Measurements from ENCODE around the gene MATN1.

The MATN1 gene

GRCh38 chr1:30757352-30758120, 34.2 kb upstream of the MATN1 start, which contains the start of gene LAPTM5:
Gene LAPTM5, minus strand, starts transcription at chr1:30757774. Its CDS starts 29 bp downstream, at chr1:30757745.
- DNase-seq (ENCODE audit: low read depth in 2 of 2), result no peak

DNA sequence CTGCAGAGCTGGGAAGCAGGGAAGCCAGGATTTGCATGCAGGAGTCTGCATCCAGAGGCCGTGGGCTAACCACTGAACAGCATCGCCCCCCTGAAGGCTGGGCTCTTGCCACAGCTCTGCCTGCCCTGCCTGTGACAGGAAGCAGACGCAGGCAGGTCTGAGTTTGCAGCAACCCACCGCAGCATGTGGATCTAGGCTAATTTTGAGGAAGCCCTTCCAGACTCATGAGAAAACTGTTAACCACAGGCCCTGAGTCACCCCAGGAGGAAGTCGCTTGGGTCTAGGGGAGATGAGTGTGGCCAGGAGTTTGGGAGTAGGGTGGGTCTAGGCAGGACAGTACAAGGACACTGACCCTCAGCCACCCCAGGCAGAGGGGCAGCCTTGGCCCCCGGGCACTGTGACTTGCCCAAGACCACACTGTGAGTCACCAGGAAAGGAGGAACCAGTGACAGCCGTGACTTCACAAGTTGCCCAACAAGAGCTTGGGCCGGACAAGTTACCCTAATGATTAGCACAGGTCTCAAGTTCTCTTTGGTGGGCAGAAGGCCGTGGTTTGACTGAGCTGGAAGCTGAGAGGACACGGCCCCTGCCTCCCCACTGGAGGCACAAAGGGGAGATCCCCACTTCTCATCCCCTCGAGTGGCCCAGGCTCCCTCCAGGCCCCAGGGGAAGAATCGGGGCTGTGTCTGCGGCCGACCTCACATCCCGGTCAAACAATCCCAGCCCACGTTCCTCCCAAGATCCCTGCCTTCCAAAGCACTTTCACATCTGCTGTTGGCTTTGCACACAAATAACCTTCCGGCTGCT, 33.4 kb upstream of the MATN1 start:
- peak in 1 of 2 donors; percentile 39 for DNase-seq (ENCODE audit: low read depth in 2 of 2)

GRCh38 chr1:30756206-30756544, 32.8 kb upstream of the MATN1 start:
- DNase-seq (ENCODE audit: low read depth in 2 of 2), result no peak

- DNase-seq (ENCODE audit: low read depth in 2 of 2), result no peak
Observed at GRCh38 chr1:30755746-30756145, 32.4 kb upstream of the MATN1 start.

- DNase-seq (ENCODE audit: low read depth in 2 of 2), result no peak
Observed at GRCh38 chr1:30755334-30755733, 31.9 kb upstream of the MATN1 start.

DNA sequence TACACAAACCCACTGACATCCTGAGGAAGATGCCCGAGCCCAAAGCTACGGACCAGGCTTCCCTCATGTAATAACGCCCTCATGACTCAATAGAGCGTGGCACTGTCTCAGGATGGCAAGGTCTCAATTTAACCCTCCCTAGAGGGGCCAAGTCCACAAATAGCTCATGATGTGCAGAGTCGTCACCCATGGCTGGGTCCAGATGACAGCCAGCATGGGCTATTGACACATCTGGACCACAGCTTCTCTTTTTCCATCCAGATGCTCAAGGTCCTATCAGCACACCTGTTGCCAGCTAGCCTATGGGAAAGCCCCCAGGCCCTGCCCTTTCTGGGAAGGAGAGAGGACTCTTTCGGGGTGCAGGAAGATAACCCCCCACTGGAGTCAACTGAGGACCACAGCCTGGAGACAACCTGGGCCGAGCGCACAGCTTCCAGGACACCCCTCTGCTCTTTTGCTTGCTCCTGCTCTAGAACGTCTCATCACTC, 31.3 kb upstream of the MATN1 start:
- no peak for DNase-seq (ENCODE audit: low read depth in 2 of 2)

- no peak for DNase-seq (ENCODE audit: low read depth in 2 of 2)
Observed at GRCh38 chr1:30753660-30754123, 30.3 kb upstream of the MATN1 start.

DNA sequence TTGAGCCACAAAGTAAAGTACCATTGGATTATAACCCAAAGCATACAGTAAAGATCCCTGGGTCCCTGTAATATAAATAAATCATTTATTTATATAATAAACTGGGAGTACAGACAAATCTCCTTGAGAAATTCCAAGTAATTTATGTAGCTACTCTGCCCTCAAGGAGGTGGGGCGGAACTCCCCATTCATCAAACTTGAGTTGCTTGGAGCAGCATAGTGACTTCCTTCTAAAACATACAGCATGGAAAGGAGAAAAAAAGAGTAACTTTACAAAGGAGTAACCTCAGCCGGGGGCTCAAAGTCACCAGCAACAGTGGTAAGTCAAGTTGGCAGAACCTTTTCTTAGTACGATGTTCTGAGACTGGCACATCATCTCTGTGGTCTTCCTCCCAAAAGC, 29.7 kb upstream of the MATN1 start:
- DNase-seq (ENCODE audit: low read depth in 2 of 2), result no peak

DNA sequence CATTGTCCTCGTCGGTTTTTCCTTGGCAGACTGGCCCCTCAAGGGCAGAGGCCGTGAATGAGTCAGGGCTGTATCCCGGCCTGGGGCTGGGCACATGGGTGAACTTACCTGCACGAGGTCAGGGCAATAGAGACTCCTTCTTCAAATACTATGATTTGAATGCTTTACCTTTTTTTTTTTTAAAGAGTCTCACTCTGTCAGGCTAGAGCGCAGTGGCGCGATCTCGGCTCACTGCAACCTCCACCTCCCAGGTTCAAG, 29.2 kb upstream of the MATN1 start:
- DNase-seq (ENCODE audit: low read depth in 2 of 2), result no peak

- no peak for DNase-seq (ENCODE audit: low read depth in 2 of 2)
Observed at GRCh38 chr1:30751830-30752650, 28.7 kb upstream of the MATN1 start.

- DNase-seq (ENCODE audit: low read depth in 2 of 2), result no peak
Observed at GRCh38 chr1:30750731-30751291, 27.4 kb upstream of the MATN1 start.

DNA sequence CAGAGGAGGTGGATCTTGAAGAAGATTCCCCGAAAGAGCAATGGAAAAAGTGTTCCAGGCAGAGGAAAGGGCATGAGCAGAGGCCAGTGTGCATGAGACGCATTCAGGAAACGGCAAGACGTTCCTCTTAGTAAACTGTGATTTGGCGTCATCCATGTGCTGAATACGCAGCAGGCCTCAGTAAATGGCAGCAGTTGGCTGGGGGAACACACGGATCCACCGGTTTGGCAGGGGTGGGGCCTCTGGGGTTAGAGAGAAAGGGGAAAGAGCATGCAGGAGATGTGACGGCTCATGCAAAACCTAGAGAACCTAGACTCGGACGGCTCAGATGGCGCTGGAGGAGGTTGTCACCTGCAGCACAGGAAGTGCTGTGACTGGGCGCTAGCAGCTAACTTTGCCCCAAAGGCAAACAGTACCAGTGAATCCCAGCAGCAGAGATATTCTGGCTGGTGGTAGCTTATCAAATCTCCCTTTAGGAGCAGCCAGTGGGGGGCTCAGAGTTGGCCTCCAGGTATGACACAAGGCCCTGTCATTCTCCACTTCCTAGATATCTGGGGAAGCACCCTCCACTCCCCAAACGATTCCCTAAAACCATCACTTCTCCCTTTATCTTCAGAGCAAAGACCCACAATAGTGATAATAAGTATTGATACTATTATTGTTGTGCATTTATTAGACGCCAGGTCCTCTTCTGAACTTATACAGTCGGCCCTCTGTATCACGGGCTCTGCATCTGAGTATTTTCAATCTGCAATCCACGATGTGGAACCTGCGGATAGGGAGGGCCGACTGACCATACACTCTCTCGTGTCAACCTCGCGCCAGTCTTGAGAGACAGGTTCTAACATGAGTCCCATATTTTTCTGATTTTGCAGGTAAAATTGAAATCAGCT, 26.6 kb upstream of the MATN1 start:
- no peak for DNase-seq (ENCODE audit: low read depth in 2 of 2)

DNA sequence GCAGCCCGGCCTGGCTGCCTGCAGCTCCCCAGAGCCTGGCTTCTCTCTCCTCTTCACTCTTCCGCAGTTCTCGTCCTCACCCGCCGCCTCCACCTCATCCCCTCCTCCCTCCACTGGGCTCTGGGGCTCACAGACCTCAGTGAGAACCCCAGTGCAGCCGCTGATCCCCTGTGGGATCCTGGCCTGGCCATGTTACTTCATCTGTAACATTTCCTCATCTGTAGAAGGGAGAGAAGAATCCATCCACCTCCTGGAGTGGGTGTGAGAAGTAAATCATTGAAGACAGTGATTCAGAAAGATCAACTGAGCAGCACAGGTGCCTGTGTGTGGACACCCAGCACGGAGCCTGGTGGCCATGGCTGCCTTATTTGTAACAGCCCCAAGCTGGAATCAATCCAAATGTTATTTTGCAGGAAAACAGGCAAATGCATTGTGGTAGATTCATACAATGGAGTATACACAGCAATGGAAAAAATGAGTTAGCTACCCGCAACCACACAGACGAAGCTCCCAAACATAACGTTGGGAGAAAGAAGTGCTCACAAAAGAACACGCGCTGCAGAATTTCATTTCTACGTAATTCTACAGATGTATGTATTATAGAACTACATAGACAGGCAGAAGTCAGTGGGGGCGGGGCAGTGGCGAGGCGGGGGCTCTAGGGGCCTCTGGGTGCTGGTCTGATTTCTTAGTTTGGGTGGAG, 25.5 kb upstream of the MATN1 start:
- no peak for DNase-seq (ENCODE audit: low read depth in 2 of 2)

DNA sequence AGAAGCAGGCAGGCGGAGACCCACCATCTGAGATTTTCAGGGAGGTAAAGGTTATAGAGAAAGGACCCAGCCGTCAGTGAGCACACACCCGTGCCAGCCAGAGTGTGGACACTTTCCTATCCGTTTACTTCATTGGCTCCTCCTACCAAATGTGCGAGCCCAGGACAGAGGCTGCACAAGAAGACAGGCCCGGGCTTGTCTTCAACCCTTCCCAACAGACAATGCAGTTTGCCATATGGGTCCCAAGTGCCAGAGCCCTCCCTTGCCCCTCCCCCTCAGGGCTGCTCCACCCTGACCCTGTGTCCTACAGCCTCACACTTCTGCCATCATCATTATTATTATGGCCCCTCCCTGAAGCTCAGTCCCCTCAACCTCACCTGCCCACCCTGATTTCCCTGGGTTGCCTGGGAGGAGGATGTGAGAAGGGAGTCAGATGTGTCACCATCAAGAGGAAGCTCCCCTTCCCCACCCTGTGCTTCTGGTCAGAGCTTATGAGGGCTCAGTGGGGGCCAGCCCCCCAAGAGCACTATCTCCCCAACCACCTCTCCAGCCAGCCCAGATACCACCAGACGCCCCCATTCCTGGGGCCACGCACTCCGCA, 24.8 kb upstream of the MATN1 start:
- no peak for DNase-seq (ENCODE audit: low read depth in 2 of 2)

GRCh38 chr1:30747033-30748008, 23.9 kb upstream of the MATN1 start:
- no peak for DNase-seq (ENCODE audit: low read depth in 2 of 2)

GRCh38 chr1:30746212-30747032, 23.0 kb upstream of the MATN1 start:
- DNase-seq (ENCODE audit: low read depth in 2 of 2), result no peak

DNA sequence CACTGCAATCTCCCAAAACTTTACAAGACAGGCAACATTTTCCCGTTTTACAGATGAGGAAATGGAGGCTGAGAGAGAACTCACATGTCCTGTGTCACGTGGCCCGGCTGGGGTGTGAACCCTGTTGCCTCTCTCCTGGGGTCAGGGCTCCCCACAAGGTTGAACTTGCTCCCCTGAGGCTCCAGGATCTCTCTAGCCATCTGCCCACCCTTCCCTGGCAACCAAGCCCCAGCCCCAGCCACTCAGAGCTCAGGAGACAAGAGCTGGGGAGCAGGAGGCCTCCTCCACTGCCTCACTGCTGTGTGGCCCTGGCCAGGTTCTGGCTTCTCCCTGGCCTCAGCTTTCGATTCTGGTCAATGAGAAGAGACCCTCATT, 22.4 kb upstream of the MATN1 start:
- DNase-seq (ENCODE audit: low read depth in 2 of 2), result no peak
